ENCODE data around the gene TSPYL4.

GRCh38 chr6:116278854-116279231, 25.0 kb upstream of the TSPYL4 start:
- TF ChIP-seq SRF (IDR thresholded peaks at IDR 0.05; ENCODE audit: low read depth) = no peak
- no peak for TF ChIP-seq TCF7L2 (IDR thresholded peaks at IDR 0.05; ENCODE audit: borderline replicate concordance, extremely low read depth, insufficient read depth, insufficient read length)
- no peak; the same call in 1 of the 2 replicates for TF ChIP-seq MAX (IDR thresholded peaks at IDR 0.05)
- no peak for TF ChIP-seq CEBPB (IDR thresholded peaks at IDR 0.05; ENCODE audit: low read depth)

All from HCT116 (cell line).